Measurements from ENCODE around the gene SLC25A21.
A peak's percentile ranks its signal among the peaks of the same experiment; 100 is the strongest.

The SLC25A21 gene

GRCh38 chr14:37054869-37055268, 117.5 kb downstream of the SLC25A21 start:
- in situ Hi-C loops (cut with HindIII; ENCODE audit: low sequenced_read_pairs): no loop called here
- DNase-seq (ENCODE audit: low read depth): no peak
- no peak overlapping the region for H3K4me3 ChIP-seq (ENCODE audit: low read depth, low read length)
- no peak for TF ChIP-seq CTCF (IDR thresholded peaks at IDR 0.05; ENCODE audit: low read depth, low read length, missing control alignments)

- H3K4me3 ChIP-seq (ENCODE audit: low read depth, low read length): no peak overlapping the region
- no peak for TF ChIP-seq CTCF (IDR thresholded peaks at IDR 0.05; ENCODE audit: low read depth, low read length, missing control alignments)
- in situ Hi-C loops (cut with HindIII; ENCODE audit: low sequenced_read_pairs): no loop called here
- DNase-seq (ENCODE audit: low read depth): no peak
These were observed 118.3 kb downstream of the SLC25A21 start for GRCh38 chr14:37054144-37054543.

DNA sequence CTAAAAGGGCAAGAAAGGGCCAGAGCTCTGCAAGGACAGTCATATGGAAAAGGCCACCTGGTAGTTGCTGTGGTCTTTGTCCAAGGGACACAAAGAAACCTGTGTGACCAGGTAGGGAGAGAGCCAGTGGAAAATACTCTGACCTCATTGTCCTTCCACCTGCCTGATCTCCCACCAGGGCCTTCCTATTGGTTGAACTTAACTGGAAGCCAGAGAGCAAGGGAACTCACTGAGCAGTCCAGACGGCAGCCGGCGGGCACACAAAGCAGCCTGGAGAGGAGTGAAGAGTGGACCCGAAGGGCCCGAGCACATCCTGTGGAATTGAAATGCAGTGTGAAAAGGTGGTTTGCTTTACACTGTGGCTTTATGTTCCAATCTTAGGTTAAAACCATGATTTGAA, 120.7 kb downstream of the SLC25A21 start:
- TF ChIP-seq CTCF (IDR thresholded peaks at IDR 0.05; ENCODE audit: low read depth, low read length, missing control alignments): no peak
- in situ Hi-C loops (cut with HindIII; ENCODE audit: low sequenced_read_pairs): no loop called here
- no peak overlapping the region for H3K4me3 ChIP-seq (ENCODE audit: low read depth, low read length)
- DNase-seq (ENCODE audit: low read depth): no peak

- DNase-seq (ENCODE audit: low read depth): no peak
- in situ Hi-C loops (cut with HindIII; ENCODE audit: low sequenced_read_pairs): no loop called here
- no peak for TF ChIP-seq CTCF (IDR thresholded peaks at IDR 0.05; ENCODE audit: low read depth, low read length, missing control alignments)
- no peak overlapping the region for H3K4me3 ChIP-seq (ENCODE audit: low read depth, low read length)
These were observed 121.3 kb downstream of the SLC25A21 start for GRCh38 chr14:37051153-37051552.

GRCh38 chr14:37048666-37049071, 123.7 kb downstream of the SLC25A21 start:
- no peak for DNase-seq (ENCODE audit: low read depth)
- TF ChIP-seq CTCF (IDR thresholded peaks at IDR 0.05; ENCODE audit: low read depth, low read length, missing control alignments): no peak
- in situ Hi-C loops (cut with HindIII; ENCODE audit: low sequenced_read_pairs): no loop called here

DNA sequence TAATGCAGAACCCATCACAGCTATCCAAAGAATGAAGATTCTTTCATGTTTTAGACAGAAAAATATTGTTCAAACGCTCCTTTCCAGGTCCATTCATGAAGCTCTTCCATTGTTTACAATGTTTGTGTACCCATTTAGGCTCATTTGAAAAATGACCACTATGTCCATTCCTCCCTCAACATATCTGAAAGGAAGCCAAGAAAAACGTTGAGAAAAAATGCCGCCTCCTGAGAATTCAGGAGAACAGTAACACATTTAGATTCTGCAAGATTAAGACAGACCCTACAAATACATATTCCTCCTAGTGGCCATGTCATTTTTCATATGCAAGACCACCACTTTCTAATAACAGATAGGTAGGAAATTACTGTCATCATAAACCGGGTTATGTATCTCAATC, 124.4 kb downstream of the SLC25A21 start:
- DNase-seq (ENCODE audit: low read depth): peak; percentile 32
- H3K4me3 ChIP-seq (ENCODE audit: low read depth, low read length): no peak overlapping the region
- TF ChIP-seq CTCF (IDR thresholded peaks at IDR 0.05; ENCODE audit: low read depth, low read length, missing control alignments): no peak
- in situ Hi-C loops (cut with HindIII; ENCODE audit: low sequenced_read_pairs): no loop called here

More at GRCh38 chr14:37048666-37049071, 123.7 kb downstream of the SLC25A21 start:
- H3K4me3 ChIP-seq (ENCODE audit: low read depth, low read length): no peak overlapping the region

- no peak overlapping the region for H3K4me3 ChIP-seq (ENCODE audit: low read depth, low read length)
- in situ Hi-C loops (cut with HindIII; ENCODE audit: low sequenced_read_pairs): no loop called here
- no peak for DNase-seq (ENCODE audit: low read depth)
- TF ChIP-seq CTCF (IDR thresholded peaks at IDR 0.05; ENCODE audit: low read depth, low read length, missing control alignments): no peak
These were observed 125.2 kb downstream of the SLC25A21 start for GRCh38 chr14:37047226-37047625.

Measured in astrocyte of the cerebellum (primary cell).